ENCODE data around the gene RNF207. TPM values are rescaled to one million over a fixed set of nuclear protein-coding genes. Genes with fewer than 3 reads are reported as not detected.
A peak's percentile ranks its signal among the peaks of the same experiment; 100 is the strongest.

Gene RNF207
- total and polyA plus RNA-seq, 10 of the 15 experiments (the other 5 are each of a cell fraction or from before 2014, with no cell fraction given): 1.7 to 36.4 (median 13.1) TPM

- Histone ChIP-seq H3K9ac (ENCODE audit: control insufficient read depth, insufficient read depth, low read length) (no peak overlapping the region), H3K27ac (ENCODE audit: control insufficient read depth, insufficient read depth) (no peak overlapping the region), H3K4me3 (no peak overlapping the region), H3K79me2 (ENCODE audit: control insufficient read depth, insufficient read depth, low read length) (peaks cover 5% of the 10 kb centered on the region), H3K36me3 (ENCODE audit: control insufficient read depth in 2 of 2, insufficient read depth in 2 of 2, low read length in 1 of 2) (peaks cover 13 to 45% of the 10 kb centered on the region in 2 experiments), H3K4me2 (ENCODE audit: control insufficient read depth, insufficient read depth) (0 out of 2 replicates have a peak overlapping the region, but pooled peaks have one; percentile 22), H4K20me1 (ENCODE audit: control insufficient read depth, insufficient read depth) (peaks cover 22% of the 10 kb centered on the region), H3K9me3 (replicated peaks; ENCODE audit: control insufficient read depth, insufficient read depth, low read length) (no peaks in the 10 kb centered on the region), H3K27me3 (replicated peaks in 1 of 2; ENCODE audit: control insufficient read depth in 2 of 2, insufficient read depth in 2 of 2, low read length in 1 of 2) (no peaks in the 10 kb centered on the region), H2AFZ (ENCODE audit: control insufficient read depth, low read depth, low read length) (no peak overlapping the region), H3K4me1 (ENCODE audit: control insufficient read depth, insufficient read depth, low read length) (no peaks in the 10 kb centered on the region)
- POLR2A ChIA-PET: no interaction called here
- DNase-seq (ENCODE audit: low read depth, low spot score) (no peak), FAIRE-seq (no peak), ATAC-seq (no peak)
- SMC1A ChIA-PET (ENCODE audit: uncharacterized antibody, unreplicated experiment): interaction anchor here (1.1 to 1.4 kb wide), 2 partner anchors 11 to 12 kb away, joined by 3 to 4 read pairs; no protein-coding TSS in a partner anchor
- TF ChIP-seq RAD51 (IDR thresholded peaks at IDR 0.05): no peak
- no peak for TF ChIP-seq NFYB (IDR thresholded peaks at IDR 0.05; ENCODE audit: insufficient read depth, low read depth, low read length)
- TF ChIP-seq DPF2 (IDR thresholded peaks at IDR 0.05): no peak
- no peak for TF ChIP-seq RAD21 (IDR thresholded peaks at IDR 0.05; ENCODE audit: insufficient read depth, low read depth, low read length)
- TF ChIP-seq ZNF592 (IDR thresholded peaks at IDR 0.05): no peak
- no peak for TF ChIP-seq RELB (IDR thresholded peaks at IDR 0.05; ENCODE audit: low read depth)
- no TSS peak for BruUV-seq (replicated peaks)
- 99% methylated on average over 8 of the region's 8 CpGs for WGBS (ENCODE audit: insufficient coverage, insufficient replicate concordance, low lambda C conversion rate, missing lambda C conversion rate)
- RAD21 ChIA-PET (ENCODE audit: unreplicated experiment): no interaction called here
- in situ Hi-C loops (cut with MboI): no loop called here
- intact Hi-C loops (cut with micrococcal nuclease; ENCODE audit: unreplicated experiment): no loop called here
- CTCF ChIA-PET: interaction anchor here (1.3 to 1.8 kb wide), 2 partner anchors 9 to 11 kb away, joined by 4 to 11 read pairs; partner anchors contain the start of gene RPL22
Measured at GRCh38 chr1:6188466-6188865, 17.5 kb upstream of the RNF207 start.

Data from GM12878 (cell line).